K562 (cell line): ENCODE results near the gene ROPN1B. TPM values are rescaled to one million over a fixed set of nuclear protein-coding genes. Genes with fewer than 3 reads are reported as not detected.
"Not testable (repeated sequence)": the region's sequence is repeated elsewhere in the genome, so short reads cannot be mapped to it uniquely, and the experiment has no call there.

Experiments
- ATAC-seq: fragments of 200-7000 bp; cut with Tn5 transposase; 3 replicates; pipeline ENCODE4 v1.9.1; 2020; ENCODE audit warnings: moderate library complexity
- BruUV-seq: library from RNA; stranded (reverse); fragments of 400-500 nt; replicated peaks from 2 replicates; lab custom pipeline; 2021; lab: Mats Ljungman, UMichigan
- CTCF ChIA-PET: fragments of 300-600 bp; formaldehyde crosslinking; extraction: SDS; loops from one replicate; lab custom pipeline; 2021; ENCODE audit warnings: low intra/inter-chr PET ratio; lab: Yijun Ruan, JAX
- POLR2A ChIA-PET: fragments of 300-600, 350-650 bp; sonication (Branson Sonifier 250); formaldehyde crosslinking; extraction: SDS; loops from one replicate; lab custom pipeline; 2021; ENCODE audit warnings: antibody characterized with exemption, inconsistent platforms; lab: Yijun Ruan, JAX
- DNase-seq, 4 experiments: peaks; one replicate each; pipeline versions ENCODE4 v3.0.0 to v3.0.0-alpha.2; 2011 to 2018; ENCODE audit warnings: low spot score in 3 of 4, mixed read lengths in 3 of 4; ENCODE audit errors: extremely low read depth in 1 of 4
- FAIRE-seq: peaks from 2 replicates; lab custom pipeline; 2011; peaks lifted over from hg19 to GRCh38; lab: Jason Lieb, UNC
- H2AFZ ChIP-seq: 2 replicates; pipeline ENCODE4 v1.6.0; 2011; ENCODE audit warnings: low read depth, low read length, control low read depth, inconsistent platforms
- H3K27ac ChIP-seq: fragments of 200-600 bp; 3 replicates; pipeline ENCODE4 v1.8.0; 2011; ENCODE audit warnings: low read depth, mild to moderate bottlenecking, control low read depth, inconsistent platforms, low read length, moderate library complexity, mixed read lengths; ENCODE audit errors: extremely low read depth
- H3K27me3 ChIP-seq, 2 experiments: fragments of 300-600 bp in 1 of 2; 2 replicates in 1 of 2; 3 replicates in 1 of 2; pipeline versions ENCODE4 v1.6.0 to v1.8.0; 2011; ENCODE audit warnings: inconsistent platforms in 2 of 2, low read length in 2 of 2, mild to moderate bottlenecking in 1 of 2, mixed read lengths in 1 of 2, moderate library complexity in 1 of 2; ENCODE audit not compliant: control insufficient read depth in 2 of 2, insufficient read depth in 2 of 2
- H3K36me3 ChIP-seq: fragments of 300-600 bp; 3 replicates; pipeline ENCODE4 v1.8.0; 2011; ENCODE audit warnings: mild to moderate bottlenecking, low read length, inconsistent platforms; ENCODE audit not compliant: control insufficient read depth, insufficient read depth
- H3K4me1 ChIP-seq, 2 experiments: fragments of 200-600 bp in 1 of 2; replicated peaks in 1 of 2; 2 replicates in 1 of 2; 3 replicates in 1 of 2; pipeline versions ENCODE4 v1.5.1 to v1.8.0; 2011; ENCODE audit warnings: inconsistent platforms in 2 of 2, low read length in 2 of 2, mild to moderate bottlenecking in 1 of 2, mixed read lengths in 1 of 2, moderate library complexity in 1 of 2; ENCODE audit not compliant: control insufficient read depth in 2 of 2, insufficient read depth in 2 of 2
- H3K4me2 ChIP-seq: 2 replicates; pipeline ENCODE4 v1.6.1; 2011; ENCODE audit warnings: low read length, control low read depth, inconsistent platforms, mixed read lengths; ENCODE audit not compliant: insufficient read depth
- H3K4me3 ChIP-seq: fragments of 200-600 bp; sonication (generic), shearing (Covaris generic); 2 replicates; pipeline ENCODE4 v1.5.1; 2016; ENCODE audit warnings: control low read depth, inconsistent platforms
- H3K79me2 ChIP-seq: fragments of 200-600 bp; 3 replicates; pipeline ENCODE4 v1.8.0; 2011; ENCODE audit warnings: low read length, inconsistent platforms; ENCODE audit not compliant: control insufficient read depth, insufficient read depth
- H3K9ac ChIP-seq, 2 experiments: 2 replicates each; pipeline versions ENCODE4 v1.6.0 to v1.6.1; 2011; ENCODE audit warnings: low read depth in 2 of 2, low read length in 2 of 2, control low read depth in 1 of 2, inconsistent platforms in 1 of 2, mild to moderate bottlenecking in 1 of 2, mixed read lengths in 1 of 2; ENCODE audit not compliant: insufficient read depth in 1 of 2
- H3K9me1 ChIP-seq: one replicate; pipeline ENCODE4 v1.6.0; 2011; ENCODE audit warnings: inconsistent platforms, mild to moderate bottlenecking, low read length, moderate library complexity; ENCODE audit not compliant: control insufficient read depth, insufficient read depth
- H3K9me3 ChIP-seq: replicated peaks from 2 replicates; pipeline ENCODE4 v1.5.1; 2011; ENCODE audit warnings: low read depth, low read length, inconsistent platforms; ENCODE audit not compliant: control insufficient read depth, insufficient read depth
- H4K20me1 ChIP-seq: replicated peaks from 2 replicates; pipeline ENCODE4 v1.6.1; 2011; ENCODE audit warnings: low read length, inconsistent platforms, mixed read lengths; ENCODE audit not compliant: control insufficient read depth, insufficient read depth
- L3MBTL2 ChIP-seq: fragments of 450-650 bp; IDR thresholded peaks from 2 replicates; pipeline ENCODE4 v1.6.1; 2016; ENCODE audit warnings: mild to moderate bottlenecking, moderate library complexity
- REST ChIP-seq, 2 experiments: fragments of 450-650 bp; formaldehyde crosslinking in 1 of 2; IDR thresholded peaks; 2 replicates each; pipeline versions ENCODE4 v1.4.0 to v1.6.1; 2014 to 2020; ENCODE audit warnings: mild to moderate bottlenecking in 2 of 2, borderline replicate concordance in 1 of 2, low read depth in 1 of 2
- ZNF12 ChIP-seq: sonication (generic); formaldehyde crosslinking; IDR thresholded peaks from 2 replicates; pipeline ENCODE4 v1.4.0; 2020; ENCODE audit warnings: mild to moderate bottlenecking, missing genetic modification reagents
- WGBS: fragments of 100-300 bp; shearing (Covaris generic); methylation state at CpG from one replicate; pipeline ENCODE4 v1.1.6; 2016; ENCODE audit warnings: low coverage, mixed read lengths; ENCODE audit not compliant: insufficient coverage; ENCODE audit errors: missing lambda C conversion rate; 5-methylcytosine and 5-hydroxymethylcytosine counted together
- in situ Hi-C: fragments of 300-500 bp; cut with MboI; formaldehyde crosslinking; loops from 4 replicates; pipeline ENCODE4 v1.15.0; 2018; ENCODE audit warnings: inconsistent platforms, mixed read lengths
- intact Hi-C: fragments of 100-400 bp; cut with micrococcal nuclease; formaldehyde crosslinking; loops from 2 replicates; pipeline ENCODE4 v1.14.2; 2022
- polyA plus RNA-seq, 8 experiments: library from polyadenylated mRNA; depleted of rRNA in 4 of 8; stranded (reverse) in 5 of 8; unstranded in 3 of 8; fragments of >200 nt; fragmentation: Nextera tagmentation in 2 of 8; fragmentation: Illumina TruSeq in 1 of 8; extraction: Ambion mirVana in 2 of 8; extraction: Trizol in 1 of 8; gene quantifications; 2 replicates each; pipeline versions ENCODE4 v1.2.1 to v1.2.3, GENCODE V29; 2011 to 2014; ENCODE audit warnings: inconsistent platforms in 1 of 8, missing spikeins in 1 of 8
- total RNA-seq, 7 experiments: library from RNA; depleted of rRNA in 6 of 7; stranded (reverse); fragments of >200 nt in 6 of 7; fragmentation: Illumina TruSeq in 2 of 7; extraction: Trizol in 2 of 7; gene quantifications; 2 replicates each; pipeline versions ENCODE4 v1.2.1 to v1.2.3, GENCODE V29; 2011 to 2021; ENCODE audit warnings: low replicate concordance in 1 of 7

ROPN1B gene
- total and polyA plus RNA-seq, 9 of the 15 experiments (the other 6 are each of a cell fraction or from before 2014, with no cell fraction given): not detected

GRCh38 chr3:125931355-125931880, 37.6 kb upstream of the ROPN1B start:
- H3K27ac ChIP-seq; H3K79me2 ChIP-seq; H3K9me1 ChIP-seq; BruUV-seq; H3K4me1 ChIP-seq; H2AFZ ChIP-seq; FAIRE-seq; in situ Hi-C loops; ATAC-seq; H3K9ac ChIP-seq; intact Hi-C loops; H3K27me3 ChIP-seq; H3K36me3 ChIP-seq; H3K4me2 ChIP-seq; H4K20me1 ChIP-seq; POLR2A ChIA-PET; H3K4me3 ChIP-seq; H3K9me3 ChIP-seq; CTCF ChIA-PET; DNase-seq; TF ChIP-seq REST (CRISPR knock-in tag; IDR thresholded peaks at IDR 0.05; ENCODE audit: low read depth): not testable (repeated sequence)
- WGBS: 3% methylated on average over 6 of the region's 14 CpGs
- TF ChIP-seq REST (IDR thresholded peaks at IDR 0.05; ENCODE audit: borderline replicate concordance) (peak; percentile 6; the same call in 1 of the 2 replicates), ZNF12 (CRISPR knock-in tag) (peak; percentile 86), L3MBTL2 (peak; percentile 20; the same call in 1 of the 2 replicates)

GRCh38 chr3:125933397-125934173, 35.4 kb upstream of the ROPN1B start:
- H4K20me1 ChIP-seq, ATAC-seq, in situ Hi-C loops, H3K9ac ChIP-seq, DNase-seq, H3K9me1 ChIP-seq, H3K36me3 ChIP-seq, H3K4me2 ChIP-seq, H3K4me1 ChIP-seq, H3K79me2 ChIP-seq, H3K27ac ChIP-seq, H3K27me3 ChIP-seq, FAIRE-seq, BruUV-seq, POLR2A ChIA-PET, intact Hi-C loops, H2AFZ ChIP-seq, H3K4me3 ChIP-seq, CTCF ChIA-PET, H3K9me3 ChIP-seq: not testable (repeated sequence)
- 28% methylated on average over 6 of the region's 17 CpGs for WGBS
